ENCODE results near the gene JAZF1.
A peak's percentile ranks its signal among the peaks of the same experiment; 100 is the strongest.

The JAZF1 gene

DNA sequence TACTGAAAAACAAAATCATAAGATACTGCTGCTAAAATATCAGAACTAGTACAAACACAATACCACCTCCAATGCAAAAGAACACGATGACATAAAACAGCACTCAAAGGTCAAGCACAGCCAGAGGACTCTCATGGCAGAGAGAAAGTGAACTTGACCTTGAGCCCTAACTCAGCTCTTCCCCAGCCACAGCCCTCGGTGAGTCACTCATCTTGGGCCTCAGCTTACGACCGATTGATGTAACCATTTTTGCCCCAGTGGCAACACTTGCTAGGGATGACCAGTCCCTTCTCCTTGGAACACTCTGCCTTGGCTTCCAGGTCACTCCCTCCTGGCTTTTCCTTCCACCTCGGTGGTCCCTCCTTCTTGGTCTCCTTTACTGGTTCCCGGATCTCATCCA, 77.8 kb downstream of the JAZF1 start:
- H3K36me3 ChIP-seq (ENCODE audit: insufficient read depth) = no peaks in the 10 kb centered on the region
- no peak overlapping the region for H3K4me2 ChIP-seq
- H3K27ac ChIP-seq = no peak overlapping the region
- no peaks in the 10 kb centered on the region for H3K27me3 ChIP-seq (ENCODE audit: insufficient read depth, low read depth)
- no peak overlapping the region for H3K9ac ChIP-seq
- H3K4me1 ChIP-seq (ENCODE audit: low read depth, poor library complexity, severe bottlenecking) = no peaks in the 10 kb centered on the region
- H3K79me2 ChIP-seq (ENCODE audit: insufficient read depth, low read depth) = no peaks in the 10 kb centered on the region
- TF ChIP-seq CTCF (conservative IDR thresholded peaks at IDR 0.05; ENCODE audit: low read depth, low read length) = no peak
- H2AFZ ChIP-seq (ENCODE audit: low read depth) = no peak overlapping the region
- H4K20me1 ChIP-seq (ENCODE audit: insufficient read depth) = no peaks in the 10 kb centered on the region; the same call in 1 of the 2 replicates
- H3K4me3 ChIP-seq (IDR thresholded peaks at IDR 0.05; ENCODE audit: insufficient read depth, low read depth, low read length) = no peak overlapping the region

GRCh38 chr7:28096713-28097112, 83.9 kb downstream of the JAZF1 start:
- H2AFZ ChIP-seq (ENCODE audit: low read depth) = no peak overlapping the region
- no peak overlapping the region for H3K27ac ChIP-seq

GRCh38 chr7:28095231-28095630, 85.4 kb downstream of the JAZF1 start:
- no peak overlapping the region for H2AFZ ChIP-seq (ENCODE audit: low read depth)
- no peak for TF ChIP-seq CTCF (conservative IDR thresholded peaks at IDR 0.05; ENCODE audit: low read depth, low read length)
- H3K4me2 ChIP-seq = no peak overlapping the region
- H3K36me3 ChIP-seq (ENCODE audit: insufficient read depth) = no peaks in the 10 kb centered on the region
- no peaks in the 10 kb centered on the region for H4K20me1 ChIP-seq (ENCODE audit: insufficient read depth)
- no peak overlapping the region for H3K4me3 ChIP-seq (IDR thresholded peaks at IDR 0.05; ENCODE audit: insufficient read depth, low read depth, low read length)
- H3K27me3 ChIP-seq (ENCODE audit: insufficient read depth, low read depth) = no peaks in the 10 kb centered on the region
- H3K79me2 ChIP-seq (ENCODE audit: insufficient read depth, low read depth) = no peaks in the 10 kb centered on the region; the same call in 1 of the 2 replicates
- H3K27ac ChIP-seq = no peak overlapping the region
- H3K4me1 ChIP-seq (ENCODE audit: low read depth, poor library complexity, severe bottlenecking) = peaks cover 27% of the 10 kb centered on the region
- no peak overlapping the region for H3K9ac ChIP-seq

More at GRCh38 chr7:28096713-28097112, 83.9 kb downstream of the JAZF1 start:
- TF ChIP-seq CTCF (conservative IDR thresholded peaks at IDR 0.05; ENCODE audit: low read depth, low read length) = peak; percentile 96
- Histone ChIP-seq H3K27me3 (ENCODE audit: insufficient read depth, low read depth) (no peaks in the 10 kb centered on the region), H3K79me2 (ENCODE audit: insufficient read depth, low read depth) (no peaks in the 10 kb centered on the region), H3K4me2 (no peak overlapping the region), H3K4me3 (IDR thresholded peaks at IDR 0.05; ENCODE audit: insufficient read depth, low read depth, low read length) (no peak overlapping the region), H4K20me1 (ENCODE audit: insufficient read depth) (no peaks in the 10 kb centered on the region), H3K36me3 (ENCODE audit: insufficient read depth) (no peaks in the 10 kb centered on the region), H3K4me1 (ENCODE audit: low read depth, poor library complexity, severe bottlenecking) (peaks cover 22% of the 10 kb centered on the region), H3K9ac (no peak overlapping the region)

- H3K79me2 ChIP-seq (ENCODE audit: insufficient read depth, low read depth) = no peaks in the 10 kb centered on the region; the same call in 1 of the 2 replicates
- no peak overlapping the region for H2AFZ ChIP-seq (ENCODE audit: low read depth)
- no peak overlapping the region for H3K9ac ChIP-seq
- H3K36me3 ChIP-seq (ENCODE audit: insufficient read depth) = no peaks in the 10 kb centered on the region
- H3K4me3 ChIP-seq (IDR thresholded peaks at IDR 0.05; ENCODE audit: insufficient read depth, low read depth, low read length) = no peak overlapping the region
- H3K27ac ChIP-seq = no peak overlapping the region
- no peaks in the 10 kb centered on the region for H3K27me3 ChIP-seq (ENCODE audit: insufficient read depth, low read depth)
- peaks cover 42% of the 10 kb centered on the region for H3K4me1 ChIP-seq (ENCODE audit: low read depth, poor library complexity, severe bottlenecking)
- H4K20me1 ChIP-seq (ENCODE audit: insufficient read depth) = no peaks in the 10 kb centered on the region
- H3K4me2 ChIP-seq = no peak overlapping the region
- TF ChIP-seq CTCF (conservative IDR thresholded peaks at IDR 0.05; ENCODE audit: low read depth, low read length) = peak; percentile 98
Measured at GRCh38 chr7:28093623-28094232, 86.9 kb downstream of the JAZF1 start.
